WERI-Rb-1 (cell line): ENCODE data around the gene LMX1B.

Experiments
- DNase-seq: peaks from one replicate; pipeline ENCODE4 v3.0.0-alpha.2; 2020
- H3K27ac ChIP-seq: fragments of 250-450 bp; sonication (Bioruptor Pico); 2 replicates; pipeline ENCODE4 v1.5.1; 2020; ENCODE audit warnings: mild to moderate bottlenecking, moderate library complexity
- H3K27me3 ChIP-seq: fragments of 250-450 bp; sonication (Bioruptor Pico); 2 replicates; pipeline ENCODE4 v1.5.1; 2021; ENCODE audit warnings: mild to moderate bottlenecking, low read depth, moderate library complexity; ENCODE audit not compliant: insufficient read depth, severe bottlenecking
- H3K36me3 ChIP-seq: fragments of 250-450 bp; sonication (Bioruptor Pico); 2 replicates; pipeline ENCODE4 v1.5.1; 2020; ENCODE audit warnings: mild to moderate bottlenecking, moderate library complexity
- H3K4me3 ChIP-seq: 2 replicates; pipeline ENCODE4 v1.5.1; 2011; ENCODE audit warnings: low read depth, mild to moderate bottlenecking, control low read depth, low read length
- H3K9me3 ChIP-seq: fragments of 250-450 bp; sonication (Bioruptor Pico); 2 replicates; pipeline ENCODE4 v1.5.1; 2021; ENCODE audit warnings: mild to moderate bottlenecking, moderate library complexity; ENCODE audit not compliant: severe bottlenecking
- CTCF ChIP-seq: IDR thresholded peaks from 2 replicates; pipeline ENCODE4 v1.5.1; 2011; ENCODE audit warnings: low read depth, mild to moderate bottlenecking, control low read depth, inconsistent platforms, low read length

Gene LMX1B

DNA sequence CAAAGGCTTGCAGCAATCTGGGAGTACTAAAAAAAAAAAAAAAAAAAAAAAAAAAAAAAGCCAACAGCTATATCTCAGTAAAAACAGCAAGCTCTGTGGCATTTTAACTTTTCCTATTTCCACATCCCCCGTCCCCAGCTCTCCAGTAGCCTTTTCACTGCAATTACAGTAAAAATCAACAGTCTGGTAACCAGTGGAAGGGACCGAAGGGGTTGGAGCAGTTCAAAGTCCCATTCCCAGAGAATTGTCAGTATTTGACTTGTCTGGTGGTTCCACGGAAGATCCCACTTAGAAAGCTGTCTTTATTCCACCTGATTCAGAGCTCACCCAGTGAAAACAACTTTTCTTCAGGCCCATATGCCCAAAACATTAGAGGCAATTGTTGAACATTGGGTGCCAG is 119.3 kb downstream of the LMX1B start:
- no peak for TF ChIP-seq CTCF
- no peaks in the 10 kb centered on the region for H3K36me3 ChIP-seq
- no peak overlapping the region for H3K4me3 ChIP-seq
- no peak overlapping the region for H3K27ac ChIP-seq
- H3K27me3 ChIP-seq: no peaks in the 10 kb centered on the region
- H3K9me3 ChIP-seq: peaks cover 12% of the 10 kb centered on the region
- DNase-seq: no peak

- no peak overlapping the region for H3K27ac ChIP-seq
These were observed 121.1 kb downstream of the LMX1B start for GRCh38 chr9:126734877-126735276.

DNA sequence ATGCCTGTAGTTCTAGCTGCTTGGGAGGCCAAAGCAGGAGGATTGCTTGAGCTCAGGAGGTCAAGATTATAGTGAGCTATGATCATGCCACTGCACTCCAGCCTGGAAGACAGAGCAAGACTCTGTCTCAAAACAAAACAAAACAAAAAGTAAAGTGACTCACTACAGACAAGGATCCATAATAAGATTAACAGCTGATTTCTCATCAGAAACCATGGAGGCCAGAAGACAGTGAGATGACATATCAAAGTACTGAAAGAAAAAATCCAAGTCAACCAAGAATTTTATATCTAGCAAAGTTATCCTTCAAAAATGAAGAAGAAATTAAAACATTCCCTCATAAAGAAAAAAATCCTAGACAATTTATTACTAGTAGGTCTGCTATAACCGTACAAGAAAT is 121.8 kb downstream of the LMX1B start:
- Histone ChIP-seq H3K4me3 (no peak overlapping the region), H3K36me3 (no peaks in the 10 kb centered on the region), H3K9me3 (peaks cover 12% of the 10 kb centered on the region), H3K27me3 (no peaks in the 10 kb centered on the region), H3K27ac (no peak overlapping the region)
- no peak for DNase-seq
- no peak for TF ChIP-seq CTCF

More at GRCh38 chr9:126734877-126735276, 121.1 kb downstream of the LMX1B start:
- TF ChIP-seq CTCF: no peak
- Histone ChIP-seq H3K4me3 (no peak overlapping the region), H3K9me3 (peaks cover 12% of the 10 kb centered on the region), H3K27me3 (no peaks in the 10 kb centered on the region), H3K36me3 (no peaks in the 10 kb centered on the region)
- DNase-seq: no peak

- H3K27me3 ChIP-seq: no peaks in the 10 kb centered on the region
- no peak for TF ChIP-seq CTCF
- H3K4me3 ChIP-seq: no peak overlapping the region
- H3K27ac ChIP-seq: no peak overlapping the region
- DNase-seq: no peak
- H3K36me3 ChIP-seq: no peaks in the 10 kb centered on the region
- peaks cover 12% of the 10 kb centered on the region for H3K9me3 ChIP-seq
These were observed 124.8 kb downstream of the LMX1B start for GRCh38 chr9:126738553-126738952.

DNA sequence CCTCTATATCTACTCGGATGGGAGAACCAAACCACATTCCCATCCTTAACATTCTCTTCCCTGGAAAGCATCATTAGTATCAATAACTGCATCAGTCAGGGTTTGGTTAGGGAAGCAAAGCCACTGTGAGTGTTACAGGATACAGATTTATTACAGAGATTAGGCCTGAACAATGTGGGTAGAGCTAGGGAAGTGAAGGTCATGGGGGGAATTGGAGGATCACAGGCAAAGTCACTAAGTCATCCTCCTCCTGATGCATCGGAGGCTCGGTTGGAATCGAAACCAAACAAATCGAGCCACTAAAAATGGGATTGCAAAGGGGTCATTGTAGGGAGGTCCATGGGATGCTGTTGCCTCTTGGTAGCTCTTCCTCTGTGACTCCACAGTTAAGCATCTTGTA is 129.3 kb downstream of the LMX1B start:
- TF ChIP-seq CTCF: no peak
- Histone ChIP-seq H3K27ac (no peak overlapping the region), H3K4me3 (no peak overlapping the region), H3K9me3 (no peaks in the 10 kb centered on the region), H3K27me3 (no peaks in the 10 kb centered on the region), H3K36me3 (no peaks in the 10 kb centered on the region)
- DNase-seq: no peak

- no peaks in the 10 kb centered on the region for H3K27me3 ChIP-seq
- H3K4me3 ChIP-seq: no peak overlapping the region
- no peak overlapping the region for H3K27ac ChIP-seq
- H3K9me3 ChIP-seq: no peaks in the 10 kb centered on the region
- TF ChIP-seq CTCF: no peak
- no peak for DNase-seq
- no peaks in the 10 kb centered on the region for H3K36me3 ChIP-seq
These were observed 132.1 kb downstream of the LMX1B start for GRCh38 chr9:126745574-126746411.
